Measurements from ENCODE around the gene NPHP3. TPM values are rescaled to one million over a fixed set of nuclear protein-coding genes. Genes with fewer than 3 reads are reported as not detected.

Gene NPHP3
- total and polyA plus RNA-seq, 4 donors, result 3.0 to 19.7 (median 6.3) TPM

DNA sequence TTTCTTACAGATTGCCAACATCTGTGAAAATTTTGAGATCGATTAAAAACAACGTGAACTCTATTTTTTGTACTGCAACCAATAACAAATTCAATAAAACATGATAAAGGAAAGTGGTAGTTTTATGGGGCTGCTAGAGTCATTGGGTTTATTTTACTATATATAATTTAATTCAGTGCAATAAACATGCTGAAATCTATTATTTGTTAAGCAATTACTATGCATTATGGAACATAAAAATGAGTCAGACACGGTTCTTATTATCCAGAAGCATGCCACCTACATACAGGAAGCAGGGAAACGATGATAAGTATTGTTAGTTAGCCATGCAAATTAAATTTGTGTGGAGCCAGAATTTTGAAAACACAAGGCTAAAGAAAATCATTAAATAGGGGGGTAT lies 27.2 kb downstream of the NPHP3 start:
- H3K36me3 ChIP-seq (ENCODE audit: control insufficient read depth in 4 of 4, insufficient read depth in 3 of 4, low read depth in 1 of 4, low read length in 3 of 4), result peaks cover 7 to 68% (median 52%) of the 10 kb centered on the region in 4 donors
- no peak for DNase-seq (ENCODE audit: low spot score)
- WGBS, result 87% methylated on average over 4 of the region's 4 CpGs

More for the DNA sequence above, 27.2 kb downstream of the NPHP3 start:
- no peaks in the 10 kb centered on the region for H3K9me3 ChIP-seq (ENCODE audit: control insufficient read depth in 4 of 4, low read length in 3 of 4)
- H3K4me3 ChIP-seq (ENCODE audit: low read depth in 1 of 3, low read length in 3 of 3), result no peak overlapping the region
- TF ChIP-seq FOXA2 (IDR thresholded peaks at IDR 0.05) (no peak), HNF4G (IDR thresholded peaks at IDR 0.05) (no peak), RXRA (IDR thresholded peaks at IDR 0.05) (no peak), HNF4A (conservative IDR thresholded peaks at IDR 0.05) (no peak), JUND (IDR thresholded peaks at IDR 0.05) (no peak), SP1 (IDR thresholded peaks at IDR 0.05) (no peak), GABPA (IDR thresholded peaks at IDR 0.05 in 1 of 2, conservative IDR thresholded peaks at IDR 0.05 in 1 of 2) (no peak), NR2F2 (IDR thresholded peaks at IDR 0.05) (no peak), YY1 (IDR thresholded peaks at IDR 0.05) (no peak), FOXA1 (IDR thresholded peaks at IDR 0.05) (no peak), EGR1 (IDR thresholded peaks at IDR 0.05; ENCODE audit: low read depth in 2 of 2) (no peak), TAF1 (conservative IDR thresholded peaks at IDR 0.05) (no peak), RAD21 (IDR thresholded peaks at IDR 0.05) (no peak)
- TF ChIP-seq, protein P1, sequence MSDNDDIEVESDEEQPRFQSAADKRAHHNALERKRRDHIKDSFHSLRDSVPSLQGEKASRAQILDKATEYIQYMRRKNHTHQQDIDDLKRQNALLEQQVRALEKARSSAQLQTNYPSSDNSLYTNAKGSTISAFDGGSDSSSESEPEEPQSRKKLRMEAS (IDR thresholded peaks at IDR 0.05), result no peak
- TF ChIP-seq, protein P2, sequence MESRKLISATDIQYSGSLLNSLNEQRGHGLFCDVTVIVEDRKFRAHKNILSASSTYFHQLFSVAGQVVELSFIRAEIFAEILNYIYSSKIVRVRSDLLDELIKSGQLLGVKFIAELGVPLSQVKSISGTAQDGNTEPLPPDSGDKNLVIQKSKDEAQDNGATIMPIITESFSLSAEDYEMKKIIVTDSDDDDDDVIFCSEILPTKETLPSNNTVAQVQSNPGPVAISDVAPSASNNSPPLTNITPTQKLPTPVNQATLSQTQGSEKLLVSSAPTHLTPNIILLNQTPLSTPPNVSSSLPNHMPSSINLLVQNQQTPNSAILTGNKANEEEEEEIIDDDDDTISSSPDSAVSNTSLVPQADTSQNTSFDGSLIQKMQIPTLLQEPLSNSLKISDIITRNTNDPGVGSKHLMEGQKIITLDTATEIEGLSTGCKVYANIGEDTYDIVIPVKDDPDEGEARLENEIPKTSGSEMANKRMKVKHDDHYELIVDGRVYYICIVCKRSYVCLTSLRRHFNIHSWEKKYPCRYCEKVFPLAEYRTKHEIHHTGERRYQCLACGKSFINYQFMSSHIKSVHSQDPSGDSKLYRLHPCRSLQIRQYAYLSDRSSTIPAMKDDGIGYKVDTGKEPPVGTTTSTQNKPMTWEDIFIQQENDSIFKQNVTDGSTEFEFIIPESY (IDR thresholded peaks at IDR 0.05), result no peak
- TF ChIP-seq, protein P3, sequence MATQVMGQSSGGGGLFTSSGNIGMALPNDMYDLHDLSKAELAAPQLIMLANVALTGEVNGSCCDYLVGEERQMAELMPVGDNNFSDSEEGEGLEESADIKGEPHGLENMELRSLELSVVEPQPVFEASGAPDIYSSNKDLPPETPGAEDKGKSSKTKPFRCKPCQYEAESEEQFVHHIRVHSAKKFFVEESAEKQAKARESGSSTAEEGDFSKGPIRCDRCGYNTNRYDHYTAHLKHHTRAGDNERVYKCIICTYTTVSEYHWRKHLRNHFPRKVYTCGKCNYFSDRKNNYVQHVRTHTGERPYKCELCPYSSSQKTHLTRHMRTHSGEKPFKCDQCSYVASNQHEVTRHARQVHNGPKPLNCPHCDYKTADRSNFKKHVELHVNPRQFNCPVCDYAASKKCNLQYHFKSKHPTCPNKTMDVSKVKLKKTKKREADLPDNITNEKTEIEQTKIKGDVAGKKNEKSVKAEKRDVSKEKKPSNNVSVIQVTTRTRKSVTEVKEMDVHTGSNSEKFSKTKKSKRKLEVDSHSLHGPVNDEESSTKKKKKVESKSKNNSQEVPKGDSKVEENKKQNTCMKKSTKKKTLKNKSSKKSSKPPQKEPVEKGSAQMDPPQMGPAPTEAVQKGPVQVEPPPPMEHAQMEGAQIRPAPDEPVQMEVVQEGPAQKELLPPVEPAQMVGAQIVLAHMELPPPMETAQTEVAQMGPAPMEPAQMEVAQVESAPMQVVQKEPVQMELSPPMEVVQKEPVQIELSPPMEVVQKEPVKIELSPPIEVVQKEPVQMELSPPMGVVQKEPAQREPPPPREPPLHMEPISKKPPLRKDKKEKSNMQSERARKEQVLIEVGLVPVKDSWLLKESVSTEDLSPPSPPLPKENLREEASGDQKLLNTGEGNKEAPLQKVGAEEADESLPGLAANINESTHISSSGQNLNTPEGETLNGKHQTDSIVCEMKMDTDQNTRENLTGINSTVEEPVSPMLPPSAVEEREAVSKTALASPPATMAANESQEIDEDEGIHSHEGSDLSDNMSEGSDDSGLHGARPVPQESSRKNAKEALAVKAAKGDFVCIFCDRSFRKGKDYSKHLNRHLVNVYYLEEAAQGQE (IDR thresholded peaks at IDR 0.05), result no peak
- TF ChIP-seq, protein P4, sequence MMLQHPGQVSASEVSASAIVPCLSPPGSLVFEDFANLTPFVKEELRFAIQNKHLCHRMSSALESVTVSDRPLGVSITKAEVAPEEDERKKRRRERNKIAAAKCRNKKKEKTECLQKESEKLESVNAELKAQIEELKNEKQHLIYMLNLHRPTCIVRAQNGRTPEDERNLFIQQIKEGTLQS (IDR thresholded peaks at IDR 0.05), result no peak
- TF ChIP-seq, protein P5, sequence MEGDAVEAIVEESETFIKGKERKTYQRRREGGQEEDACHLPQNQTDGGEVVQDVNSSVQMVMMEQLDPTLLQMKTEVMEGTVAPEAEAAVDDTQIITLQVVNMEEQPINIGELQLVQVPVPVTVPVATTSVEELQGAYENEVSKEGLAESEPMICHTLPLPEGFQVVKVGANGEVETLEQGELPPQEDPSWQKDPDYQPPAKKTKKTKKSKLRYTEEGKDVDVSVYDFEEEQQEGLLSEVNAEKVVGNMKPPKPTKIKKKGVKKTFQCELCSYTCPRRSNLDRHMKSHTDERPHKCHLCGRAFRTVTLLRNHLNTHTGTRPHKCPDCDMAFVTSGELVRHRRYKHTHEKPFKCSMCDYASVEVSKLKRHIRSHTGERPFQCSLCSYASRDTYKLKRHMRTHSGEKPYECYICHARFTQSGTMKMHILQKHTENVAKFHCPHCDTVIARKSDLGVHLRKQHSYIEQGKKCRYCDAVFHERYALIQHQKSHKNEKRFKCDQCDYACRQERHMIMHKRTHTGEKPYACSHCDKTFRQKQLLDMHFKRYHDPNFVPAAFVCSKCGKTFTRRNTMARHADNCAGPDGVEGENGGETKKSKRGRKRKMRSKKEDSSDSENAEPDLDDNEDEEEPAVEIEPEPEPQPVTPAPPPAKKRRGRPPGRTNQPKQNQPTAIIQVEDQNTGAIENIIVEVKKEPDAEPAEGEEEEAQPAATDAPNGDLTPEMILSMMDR (IDR thresholded peaks at IDR 0.05; ENCODE audit: low read depth, low read length, missing input control), result no peak
- H3K4me1 ChIP-seq (ENCODE audit: control insufficient read depth in 4 of 4, insufficient read depth in 4 of 4, low read length in 3 of 4), result no peaks in the 10 kb centered on the region
- no peak overlapping the region for H3K9ac ChIP-seq (ENCODE audit: low read depth in 1 of 2, low read length in 2 of 2)
- H3K27me3 ChIP-seq (ENCODE audit: control insufficient read depth in 4 of 4, insufficient read depth in 4 of 4, low read length in 3 of 4), result no peaks in the 10 kb centered on the region
- H3K27ac ChIP-seq (ENCODE audit: low read depth in 1 of 2, low read length in 2 of 2), result no peak overlapping the region

Data from liver (tissue), 9 donors.